GM03348 (cell line): ENCODE results near the gene REV3L.

ENCODE experiments used
- DNase-seq: peaks from one replicate; pipeline ENCODE4 v3.0.0; 2012; ENCODE audit warnings: low spot score

REV3L gene

DNA sequence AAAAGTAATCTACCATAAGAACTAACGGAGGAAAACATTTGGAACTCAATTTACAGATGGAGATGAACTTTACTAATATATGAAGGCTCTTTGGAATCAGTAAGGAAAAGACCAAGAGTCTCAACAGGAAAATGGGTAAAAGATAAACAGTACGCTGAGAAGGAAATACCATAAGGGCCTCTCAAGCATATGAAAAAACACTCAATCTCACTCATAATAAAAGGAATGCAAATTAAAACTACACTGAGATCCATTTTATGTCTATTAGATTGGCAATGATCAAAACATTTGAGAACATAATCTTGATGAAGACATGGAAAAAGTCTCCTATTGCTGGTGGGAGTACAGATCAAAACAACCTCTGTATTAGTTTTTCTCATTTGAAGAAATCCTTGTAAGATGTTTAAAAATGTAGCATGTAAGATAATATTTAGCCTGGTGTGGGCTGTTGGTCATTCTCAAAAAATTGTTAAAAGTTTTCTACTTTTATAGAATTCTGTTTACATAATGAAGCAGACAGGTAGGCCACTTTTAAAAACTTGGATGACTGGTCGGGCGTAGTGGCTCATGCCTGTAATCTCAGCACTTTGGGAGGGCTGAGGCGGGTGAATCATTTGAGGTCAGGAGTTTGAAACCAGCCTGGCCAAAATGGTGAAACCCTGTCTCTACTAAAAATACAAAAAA lies 14.5 kb downstream of the REV3L start:
- no peak for DNase-seq

- no peak for DNase-seq
Measured at GRCh38 chr6:111464184-111464583, 18.8 kb downstream of the REV3L start.

DNA sequence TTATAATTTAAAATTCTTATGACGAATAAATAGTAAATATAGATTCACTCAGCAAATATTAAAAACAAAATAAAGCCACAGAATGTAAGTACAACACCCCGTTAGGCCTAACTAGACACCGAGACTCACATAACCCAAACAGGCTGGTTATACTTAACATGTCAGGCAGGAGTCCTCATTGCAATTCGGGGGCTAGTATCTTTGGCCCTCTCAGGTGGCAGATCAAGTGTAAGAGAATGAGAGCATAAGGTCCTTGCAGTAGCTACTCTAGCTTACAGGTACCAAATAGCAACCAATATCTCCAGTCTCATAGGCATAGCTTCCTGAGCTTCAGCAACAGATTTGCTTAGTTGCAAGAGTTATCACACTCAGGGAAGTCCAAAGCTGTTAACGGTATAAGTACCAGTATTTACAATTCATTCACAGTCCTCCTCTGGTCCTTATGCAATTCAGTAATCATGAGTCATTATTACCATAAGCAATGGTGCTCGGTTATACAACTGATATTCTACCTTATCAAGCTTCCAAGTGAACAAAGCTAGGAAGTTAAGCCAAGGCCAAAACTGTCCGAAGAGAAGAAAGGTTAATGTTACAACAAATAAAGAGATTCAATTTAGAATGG lies 20.1 kb downstream of the REV3L start:
- DNase-seq, result no peak

- no peak for DNase-seq
Measured at GRCh38 chr6:111461860-111462259, 21.2 kb downstream of the REV3L start.

DNA sequence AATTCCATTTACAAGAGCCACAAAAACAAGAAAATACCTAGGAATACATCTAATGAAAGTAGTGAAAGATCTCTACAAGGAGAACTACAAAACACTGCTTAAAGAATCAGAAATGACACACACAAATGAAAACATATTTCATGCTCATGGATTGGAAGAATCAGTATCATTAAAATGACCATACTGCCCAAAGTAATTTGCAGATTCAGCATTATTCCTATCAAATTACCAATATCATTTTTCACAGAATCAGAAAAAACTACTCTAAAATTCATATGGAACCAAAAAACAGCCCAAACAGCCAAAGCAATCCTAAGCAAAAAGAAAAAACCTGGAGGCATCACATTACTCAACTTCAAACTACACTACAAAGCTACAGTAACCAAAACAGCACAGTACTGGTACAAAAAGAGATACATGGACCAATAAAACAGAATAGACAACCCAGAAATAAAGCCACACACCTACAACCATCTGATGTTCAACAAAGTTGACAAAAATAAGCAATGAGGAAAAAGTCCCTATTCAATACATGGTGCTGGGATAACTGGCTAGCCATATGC lies 24.3 kb downstream of the REV3L start:
- no peak for DNase-seq

DNA sequence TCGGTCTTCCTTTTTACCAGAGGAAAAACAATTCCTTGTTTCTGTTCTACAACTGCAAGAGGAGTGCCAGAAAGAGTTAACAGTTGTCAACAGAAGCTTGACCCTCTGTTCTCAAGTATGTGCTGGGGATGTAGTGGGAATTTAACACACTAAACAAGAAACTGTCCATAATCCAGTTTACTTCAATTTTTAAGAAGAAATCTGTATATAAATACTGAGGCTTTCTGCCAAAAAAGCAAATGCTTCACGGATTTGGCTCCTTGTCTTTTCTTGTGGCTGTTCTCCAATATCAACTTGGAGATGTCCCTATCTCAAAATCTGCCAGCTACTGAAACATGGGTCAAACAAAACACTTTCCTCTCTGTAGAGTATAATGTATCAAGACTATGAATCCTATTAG lies 26.8 kb downstream of the REV3L start:
- no peak for DNase-seq

GRCh38 chr6:111450636-111451035 lies 32.4 kb downstream of the REV3L start:
- DNase-seq, result no peak

GRCh38 chr6:111450087-111450486 lies 32.9 kb downstream of the REV3L start:
- no peak for DNase-seq

GRCh38 chr6:111449129-111449528 lies 33.9 kb downstream of the REV3L start:
- DNase-seq, result no peak

DNA sequence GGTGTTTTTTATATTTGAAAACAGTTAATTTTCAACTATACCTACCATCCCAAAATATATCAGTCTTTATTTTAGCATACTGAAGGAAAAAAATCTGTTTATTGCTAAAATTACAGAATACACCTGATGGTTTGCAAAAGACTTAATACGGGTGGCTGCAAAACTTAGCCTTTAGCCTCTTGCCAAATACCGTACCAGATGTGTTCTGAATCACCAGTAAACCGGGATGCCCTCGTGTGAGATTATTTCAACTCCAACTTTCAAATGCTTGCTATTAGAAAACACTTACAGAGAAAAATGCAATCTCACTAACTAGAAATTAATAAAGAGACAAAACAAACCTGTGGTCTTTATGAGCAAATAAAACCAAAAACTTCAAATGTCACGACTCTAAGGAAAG lies 36.0 kb downstream of the REV3L start:
- DNase-seq, result peak; percentile 37

DNA sequence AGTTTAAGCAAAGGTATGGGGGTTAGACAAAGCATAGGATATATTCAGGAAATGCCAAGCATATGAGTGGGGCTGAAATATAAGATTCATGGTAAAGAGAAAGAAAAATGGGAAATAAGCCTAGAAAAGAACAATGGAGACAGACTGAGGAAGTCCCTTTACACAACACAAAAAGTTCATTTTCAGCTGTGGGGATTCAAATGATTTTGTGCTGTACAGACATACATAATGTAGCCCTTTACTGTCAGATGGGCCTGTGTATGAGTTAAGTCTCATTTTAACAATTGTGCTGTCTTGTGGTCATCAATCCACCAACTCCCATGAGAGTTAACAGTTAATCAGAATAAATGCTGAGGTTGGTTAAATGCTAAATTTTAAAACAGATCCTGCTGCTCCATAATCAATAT lies 37.2 kb downstream of the REV3L start:
- no peak for DNase-seq

GRCh38 chr6:111444794-111445193 lies 38.2 kb downstream of the REV3L start:
- no peak for DNase-seq

DNA sequence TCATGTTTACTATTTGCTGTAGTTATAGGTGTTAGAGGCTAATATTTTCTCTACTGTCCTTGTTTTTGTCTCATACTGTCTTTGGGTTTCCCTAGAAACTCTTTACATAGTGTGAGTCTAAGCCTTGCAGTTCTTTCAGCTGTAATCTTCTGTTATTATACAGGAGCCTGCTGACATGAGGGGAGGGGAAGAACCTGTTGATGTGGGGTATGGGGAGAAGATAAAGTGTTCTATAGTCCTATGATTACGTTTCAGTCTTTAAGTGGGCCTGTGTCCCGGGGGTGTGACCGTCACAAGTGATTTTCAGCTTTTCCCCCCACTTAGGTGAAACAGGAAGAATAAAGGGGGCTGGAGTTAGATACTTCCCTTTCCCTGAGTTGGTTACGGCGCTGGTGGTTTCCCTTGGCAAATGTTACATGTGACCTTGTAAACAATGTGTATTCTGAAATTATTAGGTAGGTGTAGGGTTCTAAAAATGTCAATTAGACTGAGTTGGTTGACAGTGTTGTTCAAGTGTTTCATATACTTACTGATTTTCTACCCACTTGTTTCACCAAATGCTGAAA lies 41.3 kb downstream of the REV3L start:
- DNase-seq, result no peak

- DNase-seq, result no peak
Measured at GRCh38 chr6:111439171-111439570, 43.8 kb downstream of the REV3L start.

GRCh38 chr6:111437573-111437972 lies 45.4 kb downstream of the REV3L start:
- no peak for DNase-seq

DNA sequence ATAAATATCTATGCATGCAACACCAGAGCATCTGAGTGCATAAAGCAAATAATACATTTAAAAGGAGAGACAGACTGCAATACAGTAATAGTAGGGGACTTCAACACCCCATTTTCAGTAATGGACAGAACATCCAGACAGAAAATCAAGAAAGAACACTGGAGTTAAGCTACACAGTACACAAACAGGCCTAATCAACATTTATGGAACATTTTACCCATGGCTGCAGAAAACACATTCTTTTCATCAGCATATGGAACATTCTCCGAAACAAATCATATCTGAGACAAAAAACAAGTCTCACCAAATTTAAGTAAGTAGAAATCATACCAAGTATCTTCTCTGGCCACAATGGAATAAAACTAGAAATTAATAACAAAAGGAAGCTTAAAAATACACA lies 50.5 kb downstream of the REV3L start:
- no peak for DNase-seq

- no peak for DNase-seq
Measured at GRCh38 chr6:111430605-111431376, 52.2 kb downstream of the REV3L start.

GRCh38 chr6:111429571-111429970 lies 53.4 kb downstream of the REV3L start:
- DNase-seq, result no peak

- no peak for DNase-seq
Measured at GRCh38 chr6:111428811-111429210, 54.2 kb downstream of the REV3L start.

GRCh38 chr6:111427341-111428116 lies 55.5 kb downstream of the REV3L start:
- DNase-seq, result peak; percentile 68

DNA sequence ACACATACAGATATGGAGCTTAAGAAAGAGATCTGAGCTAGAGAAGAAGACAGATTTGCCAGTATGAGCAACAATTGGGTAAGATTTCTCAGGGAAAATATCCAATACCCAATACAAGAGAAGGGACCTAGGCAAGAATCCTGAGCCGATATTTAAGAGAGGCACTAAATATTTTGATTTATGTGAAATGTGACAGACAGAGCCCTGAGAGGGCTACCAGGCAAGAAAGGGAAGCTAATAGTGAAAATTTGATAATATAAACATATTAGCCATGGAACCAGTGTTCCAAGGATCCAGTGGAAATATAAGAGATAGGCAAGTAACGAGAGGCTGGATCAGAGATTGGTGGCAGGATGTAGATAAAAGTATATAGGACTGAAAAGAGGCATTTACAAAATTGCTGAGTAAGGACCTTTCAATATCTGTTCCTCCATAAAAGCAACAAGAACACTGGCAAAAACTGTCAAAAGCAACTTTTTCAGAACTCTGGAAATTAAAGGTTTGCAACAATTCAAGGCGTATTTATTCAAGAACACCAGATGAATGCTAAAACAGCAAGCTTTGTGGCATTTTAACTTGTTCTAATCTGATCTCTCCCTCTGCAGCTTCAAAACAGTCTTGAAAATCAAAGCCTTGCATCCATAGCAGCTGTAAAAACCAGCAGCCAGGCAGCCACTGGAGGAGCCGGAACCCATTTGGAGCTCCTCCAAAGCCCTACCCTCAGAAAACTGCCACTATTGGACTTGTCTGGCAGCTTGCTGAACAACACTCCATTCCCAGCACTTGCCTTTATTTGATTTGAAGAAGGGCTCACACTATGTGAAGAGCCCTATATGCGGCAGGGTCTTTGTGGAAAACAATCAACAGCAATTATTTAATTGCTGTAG lies 58.8 kb downstream of the REV3L start:
- peak; percentile 12 for DNase-seq
